MCF 10A (cell line): ENCODE measurements around the gene ALKBH7. TPM values are rescaled to one million over a fixed set of nuclear protein-coding genes. Genes with fewer than 3 reads are reported as not detected.

Experiments used
- BruUV-seq: library from RNA; stranded (reverse); fragments of 400-500 nt; replicated peaks from 2 replicates; lab custom pipeline; 2021; lab: Mats Ljungman, UMichigan
- CTCF ChIA-PET: fragments of 300-600 bp; sonication (Branson Sonifier 250); formaldehyde crosslinking; extraction: SDS; loops from one replicate; lab custom pipeline; 2021; ENCODE audit warnings: antibody characterized with exemption, inconsistent platforms; lab: Yijun Ruan, JAX
- POLR2A ChIA-PET: fragments of 300-600, 350-650 bp; sonication (Branson Sonifier 250); formaldehyde crosslinking; extraction: SDS; loops from one replicate; lab custom pipeline; 2020; ENCODE audit warnings: antibody characterized with exemption, inconsistent platforms; lab: Yijun Ruan, JAX
- DNase-seq: peaks from one replicate; pipeline ENCODE4 v3.0.0-alpha.2; 2018; ENCODE audit not compliant: unreplicated experiment
- H3K27ac Mint-ChIP-seq: one replicate; pipeline ENCODE4 v1.8.0; 2022; ENCODE audit warnings: mild to moderate bottlenecking, low read depth, mixed read lengths; ENCODE audit not compliant: unreplicated experiment
- H3K27me3 Mint-ChIP-seq: one replicate; pipeline ENCODE4 v1.8.0; 2022; ENCODE audit warnings: mixed read lengths; ENCODE audit not compliant: insufficient read depth, unreplicated experiment
- H3K36me3 Mint-ChIP-seq: one replicate; pipeline ENCODE4 v1.8.0; 2022; ENCODE audit warnings: mild to moderate bottlenecking, moderate library complexity, mixed read lengths; ENCODE audit not compliant: insufficient read depth, unreplicated experiment
- H3K4me1 Mint-ChIP-seq: one replicate; pipeline ENCODE4 v1.8.0; 2022; ENCODE audit warnings: mixed read lengths; ENCODE audit not compliant: insufficient read depth, unreplicated experiment
- H3K4me3 Mint-ChIP-seq: one replicate; pipeline ENCODE4 v1.8.0; 2022; ENCODE audit warnings: mild to moderate bottlenecking, moderate library complexity, mixed read lengths; ENCODE audit not compliant: unreplicated experiment
- H3K9me3 Mint-ChIP-seq: one replicate; pipeline ENCODE4 v1.8.0; 2022; ENCODE audit warnings: mixed read lengths; ENCODE audit not compliant: unreplicated experiment
- intact Hi-C: fragments of 100-400 bp; cut with micrococcal nuclease; formaldehyde crosslinking; loops from 2 replicates; pipeline ENCODE4 v1.14.1; 2022
- total RNA-seq: library from RNA; stranded (reverse); gene quantifications from 2 replicates; pipeline ENCODE4 v1.2.3, GENCODE V29; 2022
- TF ChIP-seq, protein P1 (sequence below): fragments of 200-600 bp; IDR thresholded peaks from one replicate; pipeline ENCODE4 v1.8.0; 2022; ENCODE audit warnings: antibody characterized with exemption, mild to moderate bottlenecking; ENCODE audit not compliant: unreplicated experiment

ALKBH7 gene
- total RNA-seq, 1 experiment from 2014 or later: 49.9 TPM

- no peaks in the 10 kb centered on the region for H3K36me3 Mint-ChIP-seq
- no peak within 1 kb of the TSS for H3K27ac Mint-ChIP-seq
- POLR2A ChIA-PET: no interaction called here
- intact Hi-C loops: no loop called here
- no peaks in the 10 kb centered on the region for H3K27me3 Mint-ChIP-seq
- no peaks in the 10 kb centered on the region for H3K9me3 Mint-ChIP-seq
- CTCF ChIA-PET: no interaction called here
- TF ChIP-seq, protein P1, sequence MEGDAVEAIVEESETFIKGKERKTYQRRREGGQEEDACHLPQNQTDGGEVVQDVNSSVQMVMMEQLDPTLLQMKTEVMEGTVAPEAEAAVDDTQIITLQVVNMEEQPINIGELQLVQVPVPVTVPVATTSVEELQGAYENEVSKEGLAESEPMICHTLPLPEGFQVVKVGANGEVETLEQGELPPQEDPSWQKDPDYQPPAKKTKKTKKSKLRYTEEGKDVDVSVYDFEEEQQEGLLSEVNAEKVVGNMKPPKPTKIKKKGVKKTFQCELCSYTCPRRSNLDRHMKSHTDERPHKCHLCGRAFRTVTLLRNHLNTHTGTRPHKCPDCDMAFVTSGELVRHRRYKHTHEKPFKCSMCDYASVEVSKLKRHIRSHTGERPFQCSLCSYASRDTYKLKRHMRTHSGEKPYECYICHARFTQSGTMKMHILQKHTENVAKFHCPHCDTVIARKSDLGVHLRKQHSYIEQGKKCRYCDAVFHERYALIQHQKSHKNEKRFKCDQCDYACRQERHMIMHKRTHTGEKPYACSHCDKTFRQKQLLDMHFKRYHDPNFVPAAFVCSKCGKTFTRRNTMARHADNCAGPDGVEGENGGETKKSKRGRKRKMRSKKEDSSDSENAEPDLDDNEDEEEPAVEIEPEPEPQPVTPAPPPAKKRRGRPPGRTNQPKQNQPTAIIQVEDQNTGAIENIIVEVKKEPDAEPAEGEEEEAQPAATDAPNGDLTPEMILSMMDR: no peak
- no peak for DNase-seq
- no TSS peak for BruUV-seq
- no peaks in the 10 kb centered on the region for H3K4me1 Mint-ChIP-seq
- H3K4me3 Mint-ChIP-seq: no peak within 1 kb of the TSS
These were observed 39.2 kb upstream of the ALKBH7 start, which contains the start of gene ACER1 for GRCh38 chr19:6333439-6333838. Gene ACER1 (minus strand): TSS chr19:6333612. CDS start chr19:6333551, 61 bp downstream.

DNA sequence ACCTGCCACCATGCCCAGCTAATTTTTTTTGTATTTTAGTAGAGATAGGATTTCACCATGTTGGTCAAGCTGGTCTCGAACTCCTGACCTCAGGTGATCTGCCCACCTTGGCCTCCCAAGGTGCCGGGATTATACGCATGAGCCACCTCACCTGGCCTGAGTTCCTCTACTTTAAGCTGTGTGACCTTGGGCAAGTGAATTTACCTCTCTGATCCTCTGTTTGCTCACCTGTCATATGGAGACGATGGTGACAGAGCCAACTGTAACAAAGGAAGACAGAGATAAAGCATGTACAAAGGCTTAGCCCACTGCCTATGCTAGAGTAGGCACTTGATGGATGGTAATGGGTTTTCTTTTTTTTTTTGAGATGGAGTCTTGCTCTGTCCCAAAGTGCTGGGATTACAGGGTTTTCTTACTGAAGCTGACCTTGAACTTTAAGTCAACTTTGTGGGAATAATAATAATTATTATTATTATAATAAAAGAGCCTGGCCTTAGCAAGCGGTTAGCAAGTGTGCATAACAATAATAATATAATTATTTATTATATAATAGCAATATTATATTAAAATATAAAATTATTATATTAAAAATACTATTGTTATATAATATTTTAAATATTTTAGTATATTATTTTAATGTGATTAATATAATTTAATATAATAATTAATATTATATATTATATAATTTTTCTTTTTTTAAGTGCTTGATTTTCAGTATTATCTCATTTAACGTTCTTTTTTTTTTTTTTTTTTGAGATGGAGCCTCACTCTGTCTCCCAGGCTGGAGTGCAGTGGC is 37.9 kb upstream of the ALKBH7 start:
- BruUV-seq: no TSS peak
- TF ChIP-seq, protein P1: no peak
- Mint-ChIP-seq H3K27ac (no peak overlapping the region), H3K27me3 (no peaks in the 10 kb centered on the region), H3K4me1 (no peaks in the 10 kb centered on the region), H3K36me3 (no peaks in the 10 kb centered on the region), H3K4me3 (no peak overlapping the region), H3K9me3 (no peaks in the 10 kb centered on the region)
- intact Hi-C loops: no loop called here
- no peak for DNase-seq
- POLR2A ChIA-PET: interaction anchor here (0.8 kb wide), 1 partner anchor 146 kb away, joined by 3 read pairs; no protein-coding TSS in a partner anchor
- CTCF ChIA-PET: interaction anchor here (0.6 to 0.7 kb wide), 2 partner anchors 35 to 304 kb away, joined by 3 read pairs; no protein-coding TSS in a partner anchor

- POLR2A ChIA-PET: no interaction called here
- DNase-seq: no peak
These were observed 31.9 kb upstream of the ALKBH7 start for GRCh38 chr19:6340493-6341201.

More at GRCh38 chr19:6340493-6341201, 31.9 kb upstream of the ALKBH7 start:
- Mint-ChIP-seq H3K27me3 (no peaks in the 10 kb centered on the region), H3K27ac (no peak overlapping the region), H3K36me3 (no peaks in the 10 kb centered on the region), H3K9me3 (no peaks in the 10 kb centered on the region), H3K4me3 (no peak overlapping the region), H3K4me1 (no peaks in the 10 kb centered on the region)
- intact Hi-C loops: no loop called here
- CTCF ChIA-PET: interaction anchor here (0.6 to 1.1 kb wide), 4 partner anchors 12 to 352 kb away, joined by 3 to 4 read pairs (median 4); no protein-coding TSS in a partner anchor
- TF ChIP-seq, protein P1: no peak
- BruUV-seq: no TSS peak
